Measurements from ENCODE around the gene MEIOC. TPM values are rescaled to one million over a fixed set of nuclear protein-coding genes. Genes with fewer than 3 reads are reported as not detected.

MEIOC gene
- total RNA-seq, 1 experiment from 2014 or later = not detected

- no TSS peak for BruUV-seq (replicated peaks)
- Histone ChIP-seq H3K4me2 (no peak overlapping the region), H3K79me2 (ENCODE audit: low read depth) (no peaks in the 10 kb centered on the region), H4K20me1 (ENCODE audit: insufficient read depth) (no peaks in the 10 kb centered on the region), H3F3A (ENCODE audit: insufficient read depth, low read depth) (no peaks in the 10 kb centered on the region), H3K4me1 (replicated peaks; ENCODE audit: insufficient read depth) (no peaks in the 10 kb centered on the region), H3K27ac (no peak overlapping the region), H2AFZ (no peak overlapping the region), H3K9me2 (ENCODE audit: insufficient read depth) (no peaks in the 10 kb centered on the region), H3K36me3 (ENCODE audit: low read depth) (no peaks in the 10 kb centered on the region), H3K4me3 (no peak overlapping the region), H3K27me3 (ENCODE audit: insufficient read depth, low read depth) (no peaks in the 10 kb centered on the region), H3K9me3 (ENCODE audit: insufficient read depth, low read depth) (no peaks in the 10 kb centered on the region)
- no peak for TF ChIP-seq CTCF (conservative IDR thresholded peaks at IDR 0.05)
- no peak for TF ChIP-seq EZH2 (IDR thresholded peaks at IDR 0.05; ENCODE audit: low read depth)
- no peak for DNase-seq
- POLR2A ChIA-PET (ENCODE audit: unreplicated experiment) = interaction anchor here (0.5 to 0.7 kb wide), 2 partner anchors 108 to 924 kb away, joined by 3 to 9 read pairs; no protein-coding TSS in a partner anchor
- CTCF ChIA-PET = interaction anchor here (0.8 to 1.3 kb wide), 3 partner anchors 94 to 578 kb away, joined by 4 to 5 read pairs (median 4); no protein-coding TSS in a partner anchor
- intact Hi-C loops (cut with micrococcal nuclease; ENCODE audit: unreplicated experiment) = no loop called here
Observed at GRCh38 chr17:44637066-44637465, 19.2 kb upstream of the MEIOC start.

- H3K4me2 ChIP-seq = no peak overlapping the region
- H3K9me2 ChIP-seq (ENCODE audit: insufficient read depth) = no peaks in the 10 kb centered on the region
- CTCF ChIA-PET = interaction anchor here (0.6 kb wide), 1 partner anchor 67 kb away, joined by 3 read pairs; no protein-coding TSS in a partner anchor
- TF ChIP-seq EZH2 (IDR thresholded peaks at IDR 0.05; ENCODE audit: low read depth) = no peak
- no peak for TF ChIP-seq CTCF (conservative IDR thresholded peaks at IDR 0.05)
- H2AFZ ChIP-seq = no peak overlapping the region
- H3K79me2 ChIP-seq (ENCODE audit: low read depth) = no peaks in the 10 kb centered on the region
- H4K20me1 ChIP-seq (ENCODE audit: insufficient read depth) = no peaks in the 10 kb centered on the region
- no peak overlapping the region for H3K27ac ChIP-seq
- H3K4me3 ChIP-seq = no peak overlapping the region
- H3F3A ChIP-seq (ENCODE audit: insufficient read depth, low read depth) = no peaks in the 10 kb centered on the region
- no peaks in the 10 kb centered on the region for H3K36me3 ChIP-seq (ENCODE audit: low read depth)
- BruUV-seq (replicated peaks) = no TSS peak
- POLR2A ChIA-PET (ENCODE audit: unreplicated experiment) = interaction anchor here (0.6 kb wide), 1 partner anchor 309 kb away, joined by 31 read pairs; no protein-coding TSS in a partner anchor
- no peak for DNase-seq
- no peaks in the 10 kb centered on the region for H3K9me3 ChIP-seq (ENCODE audit: insufficient read depth, low read depth)
- intact Hi-C loops (cut with micrococcal nuclease; ENCODE audit: unreplicated experiment) = no loop called here
- no peaks in the 10 kb centered on the region for H3K27me3 ChIP-seq (ENCODE audit: insufficient read depth, low read depth)
- no peaks in the 10 kb centered on the region for H3K4me1 ChIP-seq (replicated peaks; ENCODE audit: insufficient read depth)
Observed at GRCh38 chr17:44642834-44643233, 13.4 kb upstream of the MEIOC start.

- Histone ChIP-seq H3K4me2 (no peak overlapping the region), H3K36me3 (ENCODE audit: low read depth) (no peaks in the 10 kb centered on the region), H3K4me3 (no peak overlapping the region), H2AFZ (no peak overlapping the region), H4K20me1 (ENCODE audit: insufficient read depth) (no peaks in the 10 kb centered on the region), H3K9me3 (ENCODE audit: insufficient read depth, low read depth) (no peaks in the 10 kb centered on the region), H3K79me2 (ENCODE audit: low read depth) (no peaks in the 10 kb centered on the region), H3K9me2 (ENCODE audit: insufficient read depth) (no peaks in the 10 kb centered on the region), H3K4me1 (replicated peaks; ENCODE audit: insufficient read depth) (no peaks in the 10 kb centered on the region), H3K27me3 (ENCODE audit: insufficient read depth, low read depth) (no peaks in the 10 kb centered on the region), H3F3A (ENCODE audit: insufficient read depth, low read depth) (no peaks in the 10 kb centered on the region), H3K27ac (no peak overlapping the region)
- ChIA-PET CTCF (no interaction called here), POLR2A (ENCODE audit: unreplicated experiment) (no interaction called here)
- intact Hi-C loops (cut with micrococcal nuclease; ENCODE audit: unreplicated experiment) = no loop called here
- TF ChIP-seq EZH2 (IDR thresholded peaks at IDR 0.05; ENCODE audit: low read depth) = no peak
- no peak for TF ChIP-seq CTCF (conservative IDR thresholded peaks at IDR 0.05)
- BruUV-seq (replicated peaks) = no TSS peak
- no peak for DNase-seq
Observed at GRCh38 chr17:44645341-44645740, 10.9 kb upstream of the MEIOC start.

Data from PC-9 (cell line).